Endothelial cell (in vitro differentiated cells): Measurements from ENCODE around the gene AHCYL1. TPM values are rescaled to one million over a fixed set of nuclear protein-coding genes. Genes with fewer than 3 reads are reported as not detected.
"Not testable (repeated sequence)": the region's sequence is repeated elsewhere in the genome, so short reads cannot be mapped to it uniquely, and the experiment has no call there.

ENCODE experiments used
- DNase-seq: peaks from one replicate; pipeline ENCODE4 v3.0.0; 2021; ENCODE audit warnings: low spot score
- H3K27ac Mint-ChIP-seq: one replicate; pipeline ENCODE4 v1.8.0; 2021; ENCODE audit warnings: mixed read lengths, inconsistent platforms; ENCODE audit not compliant: unreplicated experiment
- H3K27me3 Mint-ChIP-seq: one replicate; pipeline ENCODE4 v1.8.0; 2021; ENCODE audit warnings: mild to moderate bottlenecking, moderate library complexity, mixed read lengths, inconsistent platforms; ENCODE audit not compliant: unreplicated experiment
- H3K36me3 Mint-ChIP-seq: one replicate; pipeline ENCODE4 v1.8.0; 2021; ENCODE audit warnings: mild to moderate bottlenecking, low read depth, mixed read lengths, inconsistent platforms; ENCODE audit not compliant: unreplicated experiment
- H3K4me1 Mint-ChIP-seq: one replicate; pipeline ENCODE4 v1.8.0; 2021; ENCODE audit warnings: mild to moderate bottlenecking, mixed read lengths, inconsistent platforms; ENCODE audit not compliant: unreplicated experiment
- H3K4me3 Mint-ChIP-seq: one replicate; pipeline ENCODE4 v1.8.0; 2021; ENCODE audit warnings: mild to moderate bottlenecking, mixed read lengths, inconsistent platforms; ENCODE audit not compliant: unreplicated experiment
- H3K9me3 Mint-ChIP-seq: one replicate; pipeline ENCODE4 v1.8.0; 2021; ENCODE audit warnings: mixed read lengths, inconsistent platforms; ENCODE audit not compliant: unreplicated experiment
- total RNA-seq: library from RNA; stranded (reverse); fragmentation: NEBNext Ultra II Directional; extraction: Animal tissue kit (Norgen Biotek cat#: 25700); gene quantifications from one replicate; pipeline ENCODE4 v1.2.1, GENCODE V29; 2021; ENCODE audit not compliant: unreplicated experiment
- TF ChIP-seq, protein P1 (sequence below): fragments of 200-600 bp; sonication (generic); IDR thresholded peaks from one replicate; pipeline ENCODE4 v1.5.0; 2021; ENCODE audit warnings: antibody characterized with exemption; ENCODE audit not compliant: unreplicated experiment

The AHCYL1 gene
- total RNA-seq, 1 donor from 2014 or later: 63.7 TPM

DNA sequence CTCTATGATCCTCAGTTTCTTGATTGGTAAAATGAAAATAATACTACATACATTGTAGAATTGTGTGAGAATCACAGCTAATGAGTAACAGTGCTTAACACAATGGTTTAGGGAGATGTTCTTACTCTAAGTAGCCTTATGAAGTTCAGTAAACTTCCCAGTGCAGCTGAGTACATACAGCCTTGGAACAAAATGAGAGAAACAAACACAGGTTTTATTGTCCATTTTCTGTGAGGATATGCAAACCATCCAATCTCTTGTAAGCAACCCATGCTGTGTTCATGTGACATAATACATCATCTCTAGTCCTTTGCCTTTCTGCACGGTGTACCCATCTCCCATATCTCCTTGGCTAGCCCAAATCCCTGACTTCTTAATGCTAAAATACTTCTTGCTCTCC is 35.2 kb downstream of the AHCYL1 start:
- Mint-ChIP-seq H3K9me3 (no peaks in the 10 kb centered on the region), H3K4me1 (no peaks in the 10 kb centered on the region), H3K36me3 (peaks cover 51% of the 10 kb centered on the region), H3K27me3 (peaks cover 4% of the 10 kb centered on the region), H3K27ac (no peak overlapping the region), H3K4me3 (no peak overlapping the region)
- TF ChIP-seq, protein P1, sequence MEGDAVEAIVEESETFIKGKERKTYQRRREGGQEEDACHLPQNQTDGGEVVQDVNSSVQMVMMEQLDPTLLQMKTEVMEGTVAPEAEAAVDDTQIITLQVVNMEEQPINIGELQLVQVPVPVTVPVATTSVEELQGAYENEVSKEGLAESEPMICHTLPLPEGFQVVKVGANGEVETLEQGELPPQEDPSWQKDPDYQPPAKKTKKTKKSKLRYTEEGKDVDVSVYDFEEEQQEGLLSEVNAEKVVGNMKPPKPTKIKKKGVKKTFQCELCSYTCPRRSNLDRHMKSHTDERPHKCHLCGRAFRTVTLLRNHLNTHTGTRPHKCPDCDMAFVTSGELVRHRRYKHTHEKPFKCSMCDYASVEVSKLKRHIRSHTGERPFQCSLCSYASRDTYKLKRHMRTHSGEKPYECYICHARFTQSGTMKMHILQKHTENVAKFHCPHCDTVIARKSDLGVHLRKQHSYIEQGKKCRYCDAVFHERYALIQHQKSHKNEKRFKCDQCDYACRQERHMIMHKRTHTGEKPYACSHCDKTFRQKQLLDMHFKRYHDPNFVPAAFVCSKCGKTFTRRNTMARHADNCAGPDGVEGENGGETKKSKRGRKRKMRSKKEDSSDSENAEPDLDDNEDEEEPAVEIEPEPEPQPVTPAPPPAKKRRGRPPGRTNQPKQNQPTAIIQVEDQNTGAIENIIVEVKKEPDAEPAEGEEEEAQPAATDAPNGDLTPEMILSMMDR: no peak
- DNase-seq: no peak

DNA sequence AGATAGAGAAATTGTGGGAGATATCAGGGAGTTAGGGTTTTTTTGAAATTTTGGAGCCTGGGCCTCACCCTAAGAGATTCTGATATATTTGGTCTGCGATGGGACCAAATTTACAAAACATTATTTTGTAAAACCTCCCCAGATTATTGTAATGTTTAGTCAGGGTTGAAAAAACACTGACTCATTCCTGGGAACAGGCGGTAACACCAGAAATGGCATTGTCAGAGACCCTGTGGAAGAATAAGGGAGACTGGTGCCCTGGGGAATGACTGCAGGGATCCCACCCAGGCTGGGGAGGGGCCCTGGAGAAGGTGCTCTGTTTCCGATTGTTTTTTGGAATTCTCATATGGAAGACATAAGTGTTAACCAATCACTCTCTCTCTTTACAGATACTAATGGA is 36.7 kb downstream of the AHCYL1 start:
- no peak overlapping the region for H3K27ac Mint-ChIP-seq
- H3K4me3 Mint-ChIP-seq: no peak overlapping the region
- H3K9me3 Mint-ChIP-seq: no peaks in the 10 kb centered on the region
- no peak for DNase-seq
- TF ChIP-seq, protein P1: no peak
- H3K27me3 Mint-ChIP-seq: peaks cover 4% of the 10 kb centered on the region
- peaks cover 47% of the 10 kb centered on the region for H3K36me3 Mint-ChIP-seq
- H3K4me1 Mint-ChIP-seq: no peaks in the 10 kb centered on the region

DNA sequence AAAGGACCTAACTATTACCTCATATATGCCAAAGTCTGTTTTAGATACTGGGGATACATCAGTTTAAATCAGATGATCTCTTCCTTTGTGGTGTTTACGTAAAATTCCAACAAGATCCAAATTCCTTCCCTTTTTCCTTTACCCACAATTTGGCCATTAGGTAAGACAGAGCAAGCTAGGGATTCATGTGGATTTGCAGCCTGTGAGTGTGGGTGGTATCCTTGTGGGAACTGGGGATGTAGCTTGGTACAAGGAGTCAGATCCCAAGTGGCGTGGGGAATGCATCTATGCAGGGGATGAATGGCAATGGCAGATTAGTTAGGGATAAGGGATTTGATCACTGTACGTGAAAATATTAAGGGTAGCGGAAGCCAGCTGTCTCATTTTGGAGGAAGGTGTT is 40.0 kb downstream of the AHCYL1 start:
- Mint-ChIP-seq H3K27me3 (peaks cover 4% of the 10 kb centered on the region), H3K4me1 (no peaks in the 10 kb centered on the region), H3K9me3 (no peaks in the 10 kb centered on the region), H3K36me3 (peaks cover 19% of the 10 kb centered on the region), H3K27ac (no peak overlapping the region), H3K4me3 (no peak overlapping the region)
- TF ChIP-seq, protein P1: no peak
- DNase-seq: no peak

DNA sequence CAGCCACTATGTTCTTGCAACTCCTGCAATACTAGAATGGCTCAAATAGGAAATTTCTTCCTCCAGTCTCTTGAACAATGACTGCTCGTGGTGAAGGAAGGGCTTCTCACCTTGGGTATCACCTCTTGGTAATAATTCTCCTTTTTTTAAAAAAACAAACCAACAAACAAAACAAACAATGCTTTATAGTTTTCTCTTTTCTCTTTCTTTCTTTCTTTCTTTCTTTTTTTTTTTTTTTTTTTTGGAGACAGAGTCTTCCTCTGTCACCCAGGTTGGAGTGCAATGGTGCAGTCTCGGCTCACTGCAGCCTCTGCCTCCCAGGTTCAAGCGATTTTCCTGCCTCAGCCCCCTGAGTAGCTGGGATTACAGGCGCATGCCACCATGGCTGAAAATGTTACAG is 46.1 kb downstream of the AHCYL1 start:
- H3K27me3 Mint-ChIP-seq, H3K36me3 Mint-ChIP-seq, H3K27ac Mint-ChIP-seq, H3K9me3 Mint-ChIP-seq, DNase-seq, H3K4me3 Mint-ChIP-seq: not testable (repeated sequence)
- peaks cover 15% of the 10 kb centered on the region for H3K4me1 Mint-ChIP-seq

DNA sequence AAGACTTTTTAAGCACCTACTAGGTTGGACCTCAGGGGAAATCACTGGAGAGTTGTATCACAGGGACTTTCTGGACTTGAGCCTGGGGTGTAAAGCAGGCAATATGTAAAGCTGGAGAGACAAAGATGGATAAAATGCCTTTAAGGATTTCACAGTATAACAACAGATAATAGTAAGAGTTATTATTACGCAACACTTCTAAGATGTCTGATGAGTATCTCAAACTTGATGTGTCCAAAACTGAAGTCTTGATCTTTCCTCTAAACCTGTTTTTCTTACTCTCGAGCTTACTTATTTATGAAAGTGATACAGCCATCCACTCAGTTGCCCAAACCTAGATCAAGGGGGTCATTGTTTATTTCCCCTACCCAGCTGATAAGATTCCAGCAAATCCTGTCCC is 47.8 kb downstream of the AHCYL1 start:
- Mint-ChIP-seq H3K27ac (no peak overlapping the region), H3K27me3 (peaks cover 4% of the 10 kb centered on the region), H3K36me3 (no peaks in the 10 kb centered on the region), H3K4me1 (peaks cover 16% of the 10 kb centered on the region), H3K4me3 (no peak overlapping the region), H3K9me3 (no peaks in the 10 kb centered on the region)
- no peak for DNase-seq
- TF ChIP-seq, protein P1: no peak

DNA sequence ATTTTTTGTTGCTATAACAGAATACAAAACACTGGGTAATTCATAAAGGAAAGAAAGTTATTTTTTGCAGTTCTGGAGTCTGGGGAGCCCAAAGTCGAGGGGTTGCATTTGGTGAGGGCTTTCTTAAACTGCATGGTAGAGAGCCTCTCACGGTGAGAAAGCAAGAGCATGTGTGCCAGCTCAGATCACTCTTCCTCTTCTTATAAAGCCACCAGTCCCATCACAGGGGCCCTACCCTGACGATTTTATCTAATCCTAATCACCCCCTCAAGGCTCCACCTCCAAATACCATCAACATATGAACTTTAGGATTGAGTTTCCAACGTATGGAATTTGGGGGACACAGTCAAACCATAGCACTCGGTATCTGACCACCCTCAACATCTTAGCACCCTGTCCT is 48.9 kb downstream of the AHCYL1 start:
- H3K27me3 Mint-ChIP-seq: peaks cover 4% of the 10 kb centered on the region
- no peak for DNase-seq
- peaks cover 16% of the 10 kb centered on the region for H3K4me1 Mint-ChIP-seq
- peak overlapping the region; percentile 96 for H3K4me3 Mint-ChIP-seq
- TF ChIP-seq, protein P1: no peak
- no peaks in the 10 kb centered on the region for H3K9me3 Mint-ChIP-seq
- peaks cover 5% of the 10 kb centered on the region for H3K36me3 Mint-ChIP-seq
- H3K27ac Mint-ChIP-seq: peak overlapping the region; percentile 99
